Vagina (tissue), 2 donors: Measurements from ENCODE around the gene BCL11A. TPM values are rescaled to one million over a fixed set of nuclear protein-coding genes. Genes with fewer than 3 reads are reported as not detected.

Experiments used
- DNase-seq, 2 donors: peaks; one replicate each; pipeline ENCODE4 v3.0.0-alpha.2; 2017; ENCODE audit errors: extremely low spot score in 2 of 2
- H3K27ac ChIP-seq: fragments of 200-600 bp; sonication (generic); one replicate; pipeline ENCODE4 v1.5.1; 2019
- H3K27me3 ChIP-seq: fragments of 200-600 bp; sonication (generic); one replicate; pipeline ENCODE4 v1.5.1; 2019
- H3K36me3 ChIP-seq, 2 donors: fragments of 200-600 bp; sonication (generic); one replicate each; pipeline ENCODE4 v1.5.1; 2017 to 2019
- H3K4me1 ChIP-seq: fragments of 200-600 bp; sonication (generic); one replicate; pipeline ENCODE4 v1.5.1; 2019
- H3K4me3 ChIP-seq, 2 donors: fragments of 200-600 bp; sonication (generic); 1 replicate in 1 of 2; 2 replicates in 1 of 2; pipeline ENCODE4 v1.5.1; 2016 to 2019
- H3K9me3 ChIP-seq: fragments of 200-600 bp; sonication (generic); one replicate; pipeline ENCODE4 v1.5.1; 2019
- CTCF ChIP-seq, 3 experiments: fragments of 450-650 bp in 2 of 3; fragments of 200-600 bp in 1 of 3; sonication (generic) in 1 of 3; IDR thresholded peaks; one replicate each; pipeline ENCODE4 v1.5.1; 2017 to 2019; ENCODE audit warnings: antibody characterized with exemption in 3 of 3, mild to moderate bottlenecking in 2 of 3, moderate library complexity in 2 of 3
- POLR2A ChIP-seq, 2 donors: fragments of 450-650 bp; IDR thresholded peaks; one replicate each; pipeline ENCODE4 v1.6.1; 2017; ENCODE audit warnings: antibody characterized with exemption in 2 of 2, mild to moderate bottlenecking in 2 of 2, moderate library complexity in 2 of 2
- POLR2AphosphoS5 ChIP-seq, 2 donors: sonication (generic); formaldehyde crosslinking; IDR thresholded peaks; one replicate each; pipeline ENCODE4 v1.9.0; 2017; ENCODE audit warnings: antibody characterized with exemption in 2 of 2, mild to moderate bottlenecking in 2 of 2, low read depth in 1 of 2; ENCODE audit not compliant: insufficient read depth in 1 of 2
- intact Hi-C: fragments of 100-400 bp; cut with DNase I; formaldehyde crosslinking; loops from one replicate; pipeline ENCODE4 v1.15.1; 2023
- total RNA-seq: library from RNA; depleted of rRNA; stranded (reverse); fragments of >200 nt; gene quantifications from one replicate; pipeline ENCODE4 v1.2.3, GENCODE V29; 2016

The BCL11A gene
- total RNA-seq, 1 donor from 2014 or later = 48.4 TPM

DNA sequence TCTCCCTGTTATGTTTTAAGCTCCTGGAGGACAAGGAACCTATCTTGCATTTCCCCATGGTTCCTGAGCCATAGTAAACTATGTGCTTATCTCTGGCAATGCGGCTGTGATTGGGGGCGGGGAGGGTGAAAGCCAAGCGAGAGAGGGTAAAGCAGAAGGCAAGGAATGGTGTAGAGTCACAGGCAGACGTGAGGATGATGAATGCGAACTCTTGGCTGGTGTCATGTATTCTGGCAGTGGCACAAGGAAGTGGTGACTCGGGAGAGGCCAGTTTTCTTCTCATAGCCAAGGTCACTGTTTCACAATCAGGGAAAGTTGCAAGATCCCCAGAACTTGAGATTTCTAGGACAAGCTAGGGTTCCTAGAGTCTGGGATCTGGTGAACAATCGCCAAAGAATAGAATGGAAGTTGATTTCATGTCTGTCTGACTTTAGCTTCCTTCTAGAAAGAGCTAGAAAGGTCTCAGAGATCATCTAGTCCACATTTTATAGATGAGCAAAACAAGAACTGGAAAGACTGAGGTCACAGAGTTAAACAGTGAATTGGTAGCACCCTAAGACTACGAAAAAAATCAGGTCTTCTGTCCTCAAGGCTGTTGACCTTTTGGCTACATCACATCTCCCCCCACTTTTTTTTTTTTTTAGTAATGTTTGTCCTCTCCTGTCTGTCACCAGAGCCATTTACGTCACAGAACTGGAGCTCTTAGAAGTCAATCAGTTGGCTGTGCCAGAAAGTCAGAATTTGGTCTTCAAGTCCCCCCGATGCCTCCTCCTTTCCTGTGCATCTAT is 137.0 kb downstream of the BCL11A start:
- H3K27me3 ChIP-seq = no peaks in the 10 kb centered on the region
- no peak overlapping the region for H3K27ac ChIP-seq
- H3K9me3 ChIP-seq = no peaks in the 10 kb centered on the region

GRCh38 chr2:60415814-60416213 is 137.6 kb downstream of the BCL11A start:
- no peak for TF ChIP-seq CTCF (IDR thresholded peaks at IDR 0.05)
- intact Hi-C loops = no loop called here
- Histone ChIP-seq H3K27ac (no peak overlapping the region), H3K4me1 (no peaks in the 10 kb centered on the region), H3K27me3 (no peaks in the 10 kb centered on the region), H3K9me3 (no peaks in the 10 kb centered on the region), H3K4me3 (no peak overlapping the region), H3K36me3 (no peaks in the 10 kb centered on the region)
- DNase-seq = no peak

More for the DNA sequence above, 137.0 kb downstream of the BCL11A start:
- intact Hi-C loops = no loop called here
- H3K4me3 ChIP-seq = no peak overlapping the region
- no peak for DNase-seq
- H3K36me3 ChIP-seq = no peaks in the 10 kb centered on the region
- H3K4me1 ChIP-seq = no peaks in the 10 kb centered on the region
- TF ChIP-seq CTCF (IDR thresholded peaks at IDR 0.05) (no peak), POLR2AphosphoS5 (IDR thresholded peaks at IDR 0.05; ENCODE audit: insufficient read depth in 1 of 2, low read depth in 1 of 2) (no peak), POLR2A (IDR thresholded peaks at IDR 0.05) (no peak)

DNA sequence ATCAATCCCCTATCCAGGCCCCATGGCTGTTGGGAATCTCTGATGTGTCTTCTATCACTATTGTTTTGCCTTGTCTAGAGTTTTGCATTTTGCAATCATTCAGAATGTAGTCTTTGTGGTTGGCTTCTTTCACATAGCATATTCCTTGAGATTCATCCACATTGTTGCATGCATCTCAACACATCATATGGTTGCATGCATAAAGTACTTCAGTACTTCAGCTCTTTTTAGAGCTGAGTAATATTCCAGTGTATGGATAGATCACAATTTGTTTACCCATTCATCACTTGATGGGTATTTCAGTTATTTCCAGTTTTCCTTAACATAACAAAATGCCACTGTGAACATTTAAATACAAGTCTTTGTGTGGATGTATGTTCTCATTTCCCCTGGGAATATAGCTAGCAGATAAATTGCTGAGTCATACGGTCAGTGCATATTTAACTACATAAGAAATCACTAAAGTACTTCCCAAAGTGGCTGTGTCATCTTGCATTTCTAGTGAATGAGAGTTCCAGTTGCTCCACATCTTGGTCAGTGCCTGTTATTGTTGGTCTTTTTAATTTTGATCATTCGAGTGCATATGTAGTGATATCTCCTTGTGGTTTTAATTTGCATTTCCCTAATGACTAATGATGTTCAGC is 138.8 kb downstream of the BCL11A start:
- H3K4me3 ChIP-seq = no peak overlapping the region
- H3K9me3 ChIP-seq = no peaks in the 10 kb centered on the region
- no peak for DNase-seq
- no peaks in the 10 kb centered on the region for H3K27me3 ChIP-seq
- TF ChIP-seq POLR2A (IDR thresholded peaks at IDR 0.05) (no peak), POLR2AphosphoS5 (IDR thresholded peaks at IDR 0.05; ENCODE audit: insufficient read depth in 1 of 2, low read depth in 1 of 2) (no peak), CTCF (IDR thresholded peaks at IDR 0.05) (no peak)
- no peaks in the 10 kb centered on the region for H3K36me3 ChIP-seq
- intact Hi-C loops = no loop called here
- no peak overlapping the region for H3K27ac ChIP-seq
- no peaks in the 10 kb centered on the region for H3K4me1 ChIP-seq

- TF ChIP-seq POLR2AphosphoS5 (IDR thresholded peaks at IDR 0.05; ENCODE audit: insufficient read depth in 1 of 2, low read depth in 1 of 2) (no peak), POLR2A (IDR thresholded peaks at IDR 0.05) (no peak), CTCF (IDR thresholded peaks at IDR 0.05) (no peak)
- H3K9me3 ChIP-seq = no peaks in the 10 kb centered on the region
- H3K27ac ChIP-seq = no peak overlapping the region
- H3K36me3 ChIP-seq = no peaks in the 10 kb centered on the region
- DNase-seq = no peak
- H3K4me1 ChIP-seq = no peaks in the 10 kb centered on the region
- no peak overlapping the region for H3K4me3 ChIP-seq
- no peaks in the 10 kb centered on the region for H3K27me3 ChIP-seq
- intact Hi-C loops = no loop called here
Observed at GRCh38 chr2:60413814-60414168, 139.7 kb downstream of the BCL11A start.
